ENCODE measurements around the gene MPC1L.

- no peak for TF ChIP-seq POLR2A (IDR thresholded peaks at IDR 0.05; ENCODE audit: borderline replicate concordance, extremely low read depth, insufficient read depth, insufficient read length)
- no peak for TF ChIP-seq EZH2 (IDR thresholded peaks at IDR 0.05)
- TF ChIP-seq, protein P1, sequence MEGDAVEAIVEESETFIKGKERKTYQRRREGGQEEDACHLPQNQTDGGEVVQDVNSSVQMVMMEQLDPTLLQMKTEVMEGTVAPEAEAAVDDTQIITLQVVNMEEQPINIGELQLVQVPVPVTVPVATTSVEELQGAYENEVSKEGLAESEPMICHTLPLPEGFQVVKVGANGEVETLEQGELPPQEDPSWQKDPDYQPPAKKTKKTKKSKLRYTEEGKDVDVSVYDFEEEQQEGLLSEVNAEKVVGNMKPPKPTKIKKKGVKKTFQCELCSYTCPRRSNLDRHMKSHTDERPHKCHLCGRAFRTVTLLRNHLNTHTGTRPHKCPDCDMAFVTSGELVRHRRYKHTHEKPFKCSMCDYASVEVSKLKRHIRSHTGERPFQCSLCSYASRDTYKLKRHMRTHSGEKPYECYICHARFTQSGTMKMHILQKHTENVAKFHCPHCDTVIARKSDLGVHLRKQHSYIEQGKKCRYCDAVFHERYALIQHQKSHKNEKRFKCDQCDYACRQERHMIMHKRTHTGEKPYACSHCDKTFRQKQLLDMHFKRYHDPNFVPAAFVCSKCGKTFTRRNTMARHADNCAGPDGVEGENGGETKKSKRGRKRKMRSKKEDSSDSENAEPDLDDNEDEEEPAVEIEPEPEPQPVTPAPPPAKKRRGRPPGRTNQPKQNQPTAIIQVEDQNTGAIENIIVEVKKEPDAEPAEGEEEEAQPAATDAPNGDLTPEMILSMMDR (IDR thresholded peaks at IDR 0.05 in 2 of 3, conservative IDR thresholded peaks at IDR 0.05 in 1 of 3; ENCODE audit: borderline replicate concordance in 1 of 3, insufficient read depth in 1 of 3, low read depth in 2 of 3, low read length in 2 of 3): no peak
- TF ChIP-seq ATF3 (IDR thresholded peaks at IDR 0.05): no peak
- no peak for TF ChIP-seq JUND (IDR thresholded peaks at IDR 0.05)
- TF ChIP-seq SIN3A (IDR thresholded peaks at IDR 0.05; ENCODE audit: low read depth): no peak
- TF ChIP-seq TCF7L2 (IDR thresholded peaks at IDR 0.05; ENCODE audit: borderline replicate concordance, extremely low read depth, insufficient read depth, insufficient read length): no peak
- no peak for TF ChIP-seq CEBPB (IDR thresholded peaks at IDR 0.05; ENCODE audit: low read depth)
- TF ChIP-seq POLR2AphosphoS5 (IDR thresholded peaks at IDR 0.05; ENCODE audit: low read depth, low read length): no peak
- TF ChIP-seq YY1 (IDR thresholded peaks at IDR 0.05; ENCODE audit: extremely low read depth, insufficient replicate concordance, low read depth, low read length): no peak
- TF ChIP-seq, protein P2, sequence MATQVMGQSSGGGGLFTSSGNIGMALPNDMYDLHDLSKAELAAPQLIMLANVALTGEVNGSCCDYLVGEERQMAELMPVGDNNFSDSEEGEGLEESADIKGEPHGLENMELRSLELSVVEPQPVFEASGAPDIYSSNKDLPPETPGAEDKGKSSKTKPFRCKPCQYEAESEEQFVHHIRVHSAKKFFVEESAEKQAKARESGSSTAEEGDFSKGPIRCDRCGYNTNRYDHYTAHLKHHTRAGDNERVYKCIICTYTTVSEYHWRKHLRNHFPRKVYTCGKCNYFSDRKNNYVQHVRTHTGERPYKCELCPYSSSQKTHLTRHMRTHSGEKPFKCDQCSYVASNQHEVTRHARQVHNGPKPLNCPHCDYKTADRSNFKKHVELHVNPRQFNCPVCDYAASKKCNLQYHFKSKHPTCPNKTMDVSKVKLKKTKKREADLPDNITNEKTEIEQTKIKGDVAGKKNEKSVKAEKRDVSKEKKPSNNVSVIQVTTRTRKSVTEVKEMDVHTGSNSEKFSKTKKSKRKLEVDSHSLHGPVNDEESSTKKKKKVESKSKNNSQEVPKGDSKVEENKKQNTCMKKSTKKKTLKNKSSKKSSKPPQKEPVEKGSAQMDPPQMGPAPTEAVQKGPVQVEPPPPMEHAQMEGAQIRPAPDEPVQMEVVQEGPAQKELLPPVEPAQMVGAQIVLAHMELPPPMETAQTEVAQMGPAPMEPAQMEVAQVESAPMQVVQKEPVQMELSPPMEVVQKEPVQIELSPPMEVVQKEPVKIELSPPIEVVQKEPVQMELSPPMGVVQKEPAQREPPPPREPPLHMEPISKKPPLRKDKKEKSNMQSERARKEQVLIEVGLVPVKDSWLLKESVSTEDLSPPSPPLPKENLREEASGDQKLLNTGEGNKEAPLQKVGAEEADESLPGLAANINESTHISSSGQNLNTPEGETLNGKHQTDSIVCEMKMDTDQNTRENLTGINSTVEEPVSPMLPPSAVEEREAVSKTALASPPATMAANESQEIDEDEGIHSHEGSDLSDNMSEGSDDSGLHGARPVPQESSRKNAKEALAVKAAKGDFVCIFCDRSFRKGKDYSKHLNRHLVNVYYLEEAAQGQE (IDR thresholded peaks at IDR 0.05; ENCODE audit: low read depth): no peak
- TF ChIP-seq ZFX (IDR thresholded peaks at IDR 0.05): no peak
- no peak for TF ChIP-seq EZH2phosphoT487 (IDR thresholded peaks at IDR 0.05; ENCODE audit: borderline replicate concordance)
- no peak for TF ChIP-seq RAD21 (IDR thresholded peaks at IDR 0.05; ENCODE audit: low read depth)
Observed at GRCh38 chrX:40623139-40623536, at the start of gene MPC1L.
